SHP77 (cell line): Measurements from ENCODE around the gene RNF144A.

Experiments
- DNase-seq, 2 experiments: peaks; one replicate each; lab custom pipeline; 2025; lab: John Stamatoyannopoulos, UW

The RNF144A gene

DNA sequence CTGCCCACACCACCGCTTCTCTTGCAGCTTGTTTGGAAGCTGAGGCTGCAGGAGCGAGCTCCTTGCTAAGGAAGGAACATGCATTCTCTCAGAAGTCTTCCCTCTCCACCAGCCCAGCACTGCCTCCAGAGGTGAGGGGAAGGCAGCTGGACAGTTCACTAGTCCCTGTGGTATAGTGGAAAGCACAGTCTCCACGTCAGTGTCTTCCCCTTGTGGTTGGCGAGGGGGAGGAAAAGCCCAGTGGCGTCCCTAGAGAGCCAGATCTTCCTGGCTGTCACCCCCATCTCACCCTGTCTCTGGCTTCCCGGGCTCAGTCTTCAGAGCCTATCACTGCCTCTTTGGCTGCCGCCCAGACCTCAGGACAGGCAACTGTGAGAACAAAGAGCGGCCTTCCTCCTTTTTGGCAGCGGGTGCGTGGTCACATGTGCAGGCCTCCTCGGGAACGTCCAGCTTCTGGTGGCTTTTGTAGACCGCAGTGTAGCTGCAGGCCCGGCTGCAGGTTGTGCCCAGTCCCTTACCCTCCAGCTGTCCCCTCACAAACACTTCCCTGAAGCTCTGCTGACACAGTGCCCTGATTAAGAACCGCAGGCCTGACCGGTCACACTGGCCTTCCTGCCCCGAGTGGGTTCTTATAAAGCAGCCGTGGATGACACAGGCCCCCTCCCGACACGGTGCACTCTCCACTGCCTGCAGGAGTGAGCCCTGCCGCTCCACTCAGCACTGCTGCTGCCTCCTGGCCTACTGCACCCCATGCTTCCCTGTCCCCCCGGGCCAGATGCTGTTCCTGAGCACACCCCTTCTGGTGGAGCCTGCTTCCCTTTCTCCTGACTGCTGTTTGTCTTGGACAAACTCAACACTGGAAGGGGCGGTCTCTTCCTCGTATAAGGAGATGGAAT lies 90.9 kb downstream of the RNF144A start:
- peak; percentile 86 to 88 for DNase-seq

DNA sequence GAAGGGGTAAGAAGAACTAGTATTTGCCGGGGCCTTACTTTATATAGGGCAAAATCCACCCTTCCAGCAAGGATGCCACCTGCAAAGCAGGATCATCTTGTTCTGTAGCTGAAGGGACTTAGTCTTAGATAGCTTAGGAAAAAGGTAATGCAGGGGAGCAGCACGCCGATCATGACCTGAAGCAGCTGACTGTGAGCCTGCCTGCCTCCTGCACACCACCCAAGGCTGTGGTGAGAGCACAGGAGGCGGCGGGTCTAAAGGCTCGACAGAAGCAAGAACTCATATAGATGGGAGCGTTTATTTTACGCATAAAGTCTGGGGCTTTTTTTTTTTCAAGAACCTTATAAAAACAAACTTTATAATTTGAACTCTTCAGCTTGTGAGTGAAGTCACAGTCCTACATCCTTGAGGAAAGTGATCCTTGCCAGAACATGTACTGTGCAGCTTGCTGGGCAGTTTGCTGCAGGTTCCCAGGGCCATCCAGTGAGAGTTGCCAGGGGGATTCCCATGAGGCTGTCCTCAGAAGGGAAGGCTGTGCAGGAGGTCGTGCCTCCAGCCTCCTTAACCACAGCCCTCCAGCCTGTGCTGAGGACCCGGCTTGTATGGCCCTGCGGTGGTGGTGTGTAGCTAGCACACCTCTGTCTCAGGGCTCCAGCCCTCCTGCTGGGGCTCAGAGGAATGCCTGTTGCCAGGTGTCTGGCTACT lies 92.1 kb downstream of the RNF144A start:
- DNase-seq: no peak

DNA sequence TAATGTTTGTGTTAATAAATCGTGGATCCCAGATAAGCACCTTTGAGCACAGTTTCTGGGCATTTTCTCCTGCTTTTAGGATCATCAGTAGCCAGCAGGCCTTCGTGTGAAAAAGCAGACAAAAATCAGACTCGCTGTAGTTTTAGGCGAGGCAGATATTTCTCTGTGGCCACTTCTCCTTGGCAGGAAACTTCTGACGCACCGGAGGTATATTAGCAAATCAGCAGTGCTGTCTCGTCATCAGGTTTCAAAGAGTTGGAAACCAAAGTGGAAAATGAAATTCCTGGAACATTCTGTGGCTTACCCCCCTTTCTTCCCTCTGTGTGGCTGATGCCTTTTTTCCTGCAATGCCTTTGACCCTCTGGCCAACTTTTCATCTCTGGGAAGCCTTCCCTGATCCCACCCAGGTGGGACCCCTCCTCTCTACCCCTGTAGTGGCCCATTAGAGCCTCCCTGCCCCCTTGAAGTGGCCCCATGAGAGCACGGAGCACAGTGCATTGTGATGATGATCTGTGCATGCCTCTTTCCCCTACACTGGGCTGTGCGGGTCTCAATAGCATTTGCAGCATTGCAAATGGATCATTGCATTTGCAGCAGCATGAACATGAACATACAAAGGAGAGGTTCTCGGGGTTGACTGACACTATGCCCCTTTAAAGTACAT lies 93.3 kb downstream of the RNF144A start:
- DNase-seq: peak in 1 of 2 experiments; percentile 12

DNA sequence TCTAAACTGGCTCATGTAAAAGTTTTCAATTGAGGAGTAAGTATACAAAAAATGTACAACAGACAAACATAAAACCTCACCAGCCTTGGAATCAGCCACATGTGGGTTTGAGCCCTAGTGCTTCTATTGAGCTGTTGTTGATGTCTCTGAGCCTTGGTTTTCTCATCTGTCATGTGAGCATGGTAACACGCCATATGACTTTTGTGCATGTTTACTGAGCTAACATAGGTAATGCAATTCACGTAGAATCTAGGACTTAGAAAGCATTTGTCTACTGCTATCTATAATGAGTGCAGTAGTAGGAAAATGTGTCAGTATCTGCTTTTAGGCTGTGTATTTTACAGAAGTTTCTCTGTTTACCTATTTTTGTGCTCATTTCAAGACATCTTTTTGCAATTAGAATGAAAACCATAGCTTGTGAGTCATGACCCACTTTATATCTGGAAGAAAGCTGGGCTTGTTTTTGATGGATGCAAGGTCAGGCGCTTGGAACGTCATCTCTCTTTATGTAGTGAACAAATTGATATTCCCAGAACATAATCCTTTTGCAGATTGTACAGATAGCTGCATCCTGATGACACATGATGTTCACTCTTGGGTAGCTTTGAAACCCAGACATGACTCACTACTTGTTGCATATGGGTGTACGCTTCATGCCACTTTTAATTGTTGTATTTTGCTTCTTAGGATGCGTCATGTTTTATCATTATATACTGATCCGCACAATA lies 94.3 kb downstream of the RNF144A start:
- peak; percentile 85 to 87 for DNase-seq

DNA sequence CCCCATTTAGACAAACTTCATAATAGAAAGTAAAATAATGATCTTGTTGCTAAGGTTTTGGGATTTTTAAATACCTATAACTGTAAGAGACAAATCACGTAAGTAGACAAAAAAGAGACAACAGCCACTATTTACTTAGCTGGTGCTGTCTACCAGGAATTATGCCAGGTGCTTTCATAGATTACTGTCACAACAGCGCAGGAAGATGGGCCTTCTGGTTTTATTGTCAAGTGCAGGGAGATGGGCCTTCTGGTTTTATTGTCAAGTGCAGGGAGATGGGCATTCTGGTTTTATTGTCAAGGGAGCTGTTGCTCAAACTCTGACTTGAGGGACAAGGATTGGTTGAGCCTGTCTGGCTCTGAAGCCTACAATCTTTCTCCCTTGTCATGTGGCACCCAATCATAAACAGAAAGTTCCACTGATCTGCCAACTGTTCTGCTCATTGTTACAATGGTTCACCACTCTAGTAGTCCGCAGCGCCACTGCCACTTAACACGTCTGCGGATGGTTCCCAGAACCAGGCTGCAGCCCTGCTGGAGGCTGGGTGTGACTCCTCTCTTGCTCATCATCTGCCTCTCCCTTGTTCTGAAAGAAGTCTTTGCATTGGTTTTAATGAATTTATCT lies 95.0 kb downstream of the RNF144A start:
- DNase-seq: peak; percentile 98 to 100

DNA sequence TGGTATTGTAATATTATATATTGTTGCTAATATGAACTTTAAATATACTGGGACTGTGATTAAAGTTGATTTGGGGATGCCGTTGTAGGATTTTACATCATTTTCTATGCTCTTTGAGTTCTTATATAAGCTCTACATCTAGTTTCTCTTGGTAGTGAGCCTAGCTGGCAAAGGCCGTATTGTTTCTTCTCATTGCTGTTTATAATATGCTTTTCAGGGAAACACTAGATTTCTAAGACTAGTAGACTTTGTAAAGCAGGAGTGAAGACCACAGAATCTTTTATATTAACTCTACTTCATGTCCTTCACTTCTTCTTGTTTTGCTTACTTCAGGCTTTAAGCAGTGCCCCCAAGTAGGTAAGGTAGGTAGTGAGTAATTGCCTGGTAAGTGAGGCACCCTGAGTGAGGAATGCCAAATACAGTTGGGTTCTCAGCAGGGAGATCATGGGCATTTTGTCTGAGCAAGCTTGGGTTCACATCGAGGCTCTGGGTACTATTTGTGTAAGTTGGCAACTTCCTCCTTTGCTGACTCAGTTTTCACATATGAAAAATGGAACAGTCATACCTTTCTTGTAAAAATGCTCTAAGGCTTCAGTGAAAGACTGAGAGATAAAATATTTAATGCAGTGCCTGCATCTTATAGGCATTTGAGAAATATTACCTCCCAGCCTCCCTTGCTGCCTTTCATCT lies 96.4 kb downstream of the RNF144A start:
- DNase-seq: no peak

DNA sequence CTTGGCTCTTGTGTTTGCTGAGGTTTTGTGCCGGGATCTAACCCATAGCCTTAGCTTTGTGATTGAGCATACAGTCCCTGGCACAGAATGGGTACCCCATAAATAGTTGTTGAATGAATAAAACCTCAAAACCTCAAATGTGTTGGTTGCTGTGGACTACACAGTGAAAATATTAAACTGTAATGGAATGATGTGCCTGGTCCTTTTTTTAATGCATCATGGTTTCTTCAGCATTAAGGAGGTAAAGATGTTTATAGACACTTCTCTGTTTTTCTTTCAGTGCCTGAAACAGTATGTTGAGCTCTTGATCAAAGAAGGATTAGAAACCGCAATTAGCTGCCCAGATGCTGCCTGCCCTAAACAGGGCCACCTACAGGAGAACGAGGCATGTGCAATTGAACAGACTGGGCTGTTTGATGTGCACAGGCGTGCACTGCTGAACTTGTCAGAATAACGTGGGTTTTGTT lies 97.0 kb downstream of the RNF144A start:
- peak; percentile 52 to 84 for DNase-seq

DNA sequence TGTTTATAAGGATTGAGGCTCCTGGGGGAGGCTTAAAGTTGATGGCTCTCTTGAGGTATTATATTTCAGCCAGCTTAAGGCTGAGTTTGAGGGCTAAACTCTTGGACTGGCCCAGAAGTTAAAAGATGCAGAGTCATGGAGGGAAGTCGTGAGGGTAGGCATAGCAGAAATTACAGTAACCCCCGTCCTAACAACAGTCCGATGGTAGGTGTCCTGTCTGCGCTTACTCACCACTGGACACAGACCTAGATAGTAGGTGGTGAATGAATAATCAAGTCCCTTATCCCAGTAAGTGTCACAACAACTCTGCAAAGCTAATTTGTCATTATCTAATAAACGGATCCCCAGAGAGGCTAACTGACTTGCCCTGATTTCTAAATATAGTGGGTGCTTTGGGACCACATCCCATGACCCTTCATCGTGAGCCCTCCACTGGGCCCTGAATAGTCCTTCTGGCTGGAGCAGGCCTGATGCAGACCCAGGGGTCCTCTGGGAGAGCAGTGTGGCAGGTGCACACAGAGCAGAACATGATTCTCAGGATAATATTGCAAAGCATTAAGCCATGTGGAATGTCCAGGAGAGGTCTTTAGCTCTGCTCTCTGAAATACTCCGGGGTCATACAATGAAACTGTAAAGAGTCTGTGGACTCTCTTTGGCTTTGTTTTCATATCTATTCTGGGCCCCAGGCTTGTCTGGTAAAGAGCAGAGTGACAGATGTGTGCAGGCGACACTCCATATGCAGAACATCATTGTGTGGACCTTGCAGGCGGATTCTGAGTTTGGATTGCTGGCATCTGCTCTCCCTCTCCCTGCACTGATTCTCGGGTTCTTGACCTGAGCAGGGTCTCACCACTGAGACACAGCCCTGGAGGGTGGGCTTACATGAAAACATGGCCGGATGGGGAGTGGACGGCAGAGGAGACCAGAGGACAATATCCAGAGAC lies 98.1 kb downstream of the RNF144A start:
- peak; percentile 25 to 55 for DNase-seq

DNA sequence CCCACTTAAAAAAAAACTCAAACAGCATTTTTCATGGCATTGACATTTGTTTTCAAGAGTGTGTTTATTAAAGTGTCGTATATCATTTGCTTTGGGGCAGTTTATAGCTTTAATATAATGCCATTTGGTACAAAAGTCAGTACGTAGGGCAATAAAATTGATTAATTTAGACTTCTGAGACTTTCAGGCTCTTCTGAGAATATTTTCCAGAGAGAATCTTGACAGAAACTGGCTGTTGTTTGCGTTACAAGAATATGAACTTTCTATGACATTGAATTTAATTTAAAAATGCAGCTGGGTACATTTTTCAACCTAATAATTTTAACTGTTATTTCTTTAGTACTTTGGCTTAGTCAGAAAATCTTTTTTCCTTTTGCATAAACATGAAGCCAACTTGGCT lies 98.9 kb downstream of the RNF144A start:
- DNase-seq: no peak

DNA sequence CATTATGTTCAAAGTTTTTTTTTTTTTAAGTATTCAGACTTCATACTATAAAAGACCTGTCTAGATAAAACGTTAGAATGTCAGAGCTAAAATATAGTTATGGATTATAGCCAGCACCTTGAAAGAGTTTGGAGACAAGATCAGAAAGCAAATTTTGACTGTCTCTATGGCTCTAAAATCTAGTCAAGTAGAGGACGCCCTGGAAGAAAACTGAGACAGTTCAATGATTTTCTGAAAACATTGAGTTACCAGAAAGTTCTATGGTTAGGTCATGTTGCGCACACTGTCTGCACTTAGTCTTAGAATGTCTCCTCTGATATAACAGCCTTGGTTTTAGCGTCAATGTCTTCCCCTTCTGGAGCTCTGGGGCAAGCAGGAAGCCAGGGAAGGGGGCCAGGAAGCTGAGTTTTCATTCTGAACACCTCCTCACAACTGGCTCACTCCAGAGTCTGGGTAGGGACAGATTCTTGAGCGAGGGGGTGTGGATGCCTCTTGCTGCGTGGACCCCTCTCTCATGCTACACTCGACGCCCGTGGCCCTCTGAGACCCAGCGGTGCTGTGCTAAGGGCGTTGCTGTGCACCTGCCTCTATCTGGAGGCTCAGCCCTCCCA lies 99.5 kb downstream of the RNF144A start:
- DNase-seq: no peak

DNA sequence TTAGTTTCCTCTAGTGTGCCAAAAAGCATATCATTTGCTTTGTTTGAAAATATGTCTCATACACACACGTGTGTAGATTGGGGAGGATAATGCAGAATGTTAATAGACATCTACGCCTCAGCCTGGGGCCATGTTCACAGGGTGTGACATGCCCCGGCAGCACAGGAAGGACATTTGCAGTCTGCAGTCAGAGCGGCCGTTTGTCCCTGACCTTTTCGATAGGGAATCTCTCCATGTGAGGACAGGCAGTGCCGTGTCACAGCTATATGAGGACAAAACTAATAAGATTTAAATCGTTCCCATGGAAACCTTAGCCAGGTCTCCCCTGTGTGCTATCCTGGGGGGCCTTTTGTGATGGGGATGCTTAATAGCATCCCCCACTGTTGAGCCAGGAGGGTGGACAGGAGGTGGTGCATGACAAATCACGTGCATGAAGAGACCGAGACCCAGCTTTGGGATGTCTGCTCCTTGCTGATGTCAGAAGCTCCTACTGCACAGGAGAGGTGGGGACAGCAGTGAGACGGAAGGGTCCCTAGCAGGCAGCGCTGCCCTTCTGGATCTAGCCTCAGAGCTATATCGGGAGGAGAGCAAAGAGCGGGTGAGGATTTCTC lies 100.6 kb downstream of the RNF144A start:
- no peak for DNase-seq

DNA sequence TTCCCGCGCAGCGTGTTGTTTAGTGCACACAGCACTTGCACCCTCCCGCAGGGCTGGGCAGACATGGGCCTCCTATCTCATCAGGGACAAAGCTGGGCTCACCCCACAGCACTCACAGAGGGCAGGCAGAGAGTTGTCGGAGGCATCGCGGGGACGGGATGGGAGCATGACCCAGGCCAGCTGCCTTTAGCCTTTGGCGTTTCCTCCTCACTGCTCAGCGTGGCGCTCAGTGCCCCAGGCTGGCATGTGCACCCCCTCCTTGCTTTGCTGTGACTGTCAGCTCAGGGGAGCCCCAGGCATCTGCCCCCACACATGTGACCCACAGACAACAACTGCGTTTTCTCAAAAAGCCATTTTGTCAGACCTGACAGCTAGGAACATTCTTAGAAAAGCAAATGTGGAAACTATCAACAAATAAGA lies 101.1 kb downstream of the RNF144A start:
- DNase-seq: no peak

DNA sequence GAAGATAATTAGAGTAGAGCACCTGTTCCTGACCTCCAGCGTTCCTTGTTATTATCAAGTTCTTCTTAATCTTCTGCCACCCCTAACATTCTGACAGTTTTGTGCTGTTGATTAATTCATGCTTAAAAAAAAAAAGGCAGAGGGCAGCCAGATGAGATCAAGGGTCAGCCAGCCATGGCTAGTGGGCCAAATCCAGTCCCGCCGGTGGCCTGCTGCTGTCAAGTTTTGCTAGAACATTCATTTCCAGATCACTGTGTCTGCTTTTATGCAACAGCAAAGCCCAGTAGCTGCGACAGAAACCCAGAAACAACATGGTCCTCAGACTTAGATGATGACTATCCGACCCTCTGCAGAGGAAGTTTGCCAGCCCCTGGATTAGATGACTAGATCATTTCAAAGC lies 101.6 kb downstream of the RNF144A start:
- no peak for DNase-seq

DNA sequence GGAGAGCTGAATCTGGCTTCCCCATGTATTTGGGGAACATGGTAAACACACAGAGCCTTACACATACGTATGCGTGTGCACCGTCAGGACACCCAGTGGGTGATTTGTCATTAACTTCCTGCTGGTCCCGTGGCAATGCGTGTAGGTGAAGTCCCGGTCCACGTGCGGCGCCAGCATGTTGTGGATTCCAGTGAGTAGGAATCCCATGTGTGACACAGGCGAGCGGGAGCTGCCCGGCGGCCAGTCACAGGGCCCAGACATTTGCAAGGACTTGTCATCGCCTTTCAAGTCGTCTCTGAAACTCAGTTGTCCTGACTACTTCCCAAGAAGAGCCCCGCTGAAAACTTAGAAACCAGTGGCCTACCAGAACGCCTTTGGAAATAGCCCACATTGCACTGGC lies 102.0 kb downstream of the RNF144A start:
- DNase-seq: no peak

DNA sequence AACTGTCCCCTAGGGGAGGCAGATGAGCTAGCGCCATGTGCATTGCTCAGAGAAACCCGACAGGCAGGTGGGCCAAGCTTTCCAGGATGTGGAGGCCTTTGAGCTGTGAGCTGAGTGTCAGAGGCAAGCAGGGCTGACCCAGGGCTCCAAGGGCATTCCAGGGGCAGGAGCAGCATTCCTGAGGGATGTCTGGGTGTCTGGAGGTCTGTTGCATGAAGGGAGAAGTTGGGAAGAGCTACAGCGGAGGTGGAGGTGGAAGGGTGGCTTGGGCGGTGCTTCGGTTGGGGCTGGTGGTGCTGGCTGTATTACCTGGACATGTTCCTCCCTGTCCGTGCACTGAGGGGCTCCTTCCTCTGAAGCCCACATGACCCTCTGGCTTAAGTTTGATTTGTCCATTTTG lies 102.8 kb downstream of the RNF144A start:
- DNase-seq: no peak

DNA sequence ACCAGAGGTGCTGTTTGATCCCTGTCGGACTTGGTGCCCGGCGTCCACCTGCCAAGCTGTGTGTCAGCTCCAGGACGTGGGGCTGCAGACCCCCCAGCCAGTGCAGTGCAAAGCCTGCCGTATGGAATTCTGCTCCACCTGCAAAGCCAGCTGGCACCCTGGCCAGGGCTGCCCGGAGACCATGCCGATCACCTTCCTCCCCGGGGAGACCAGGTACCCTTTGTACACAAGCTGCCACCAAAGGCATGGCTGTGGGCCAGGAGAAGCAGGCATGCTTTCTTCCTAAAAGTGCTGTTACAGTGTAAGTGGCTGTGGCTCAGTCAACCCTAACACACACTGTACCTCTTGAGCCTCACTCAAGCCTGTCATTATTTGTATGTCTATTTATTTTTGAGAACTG lies 103.3 kb downstream of the RNF144A start:
- DNase-seq: no peak

DNA sequence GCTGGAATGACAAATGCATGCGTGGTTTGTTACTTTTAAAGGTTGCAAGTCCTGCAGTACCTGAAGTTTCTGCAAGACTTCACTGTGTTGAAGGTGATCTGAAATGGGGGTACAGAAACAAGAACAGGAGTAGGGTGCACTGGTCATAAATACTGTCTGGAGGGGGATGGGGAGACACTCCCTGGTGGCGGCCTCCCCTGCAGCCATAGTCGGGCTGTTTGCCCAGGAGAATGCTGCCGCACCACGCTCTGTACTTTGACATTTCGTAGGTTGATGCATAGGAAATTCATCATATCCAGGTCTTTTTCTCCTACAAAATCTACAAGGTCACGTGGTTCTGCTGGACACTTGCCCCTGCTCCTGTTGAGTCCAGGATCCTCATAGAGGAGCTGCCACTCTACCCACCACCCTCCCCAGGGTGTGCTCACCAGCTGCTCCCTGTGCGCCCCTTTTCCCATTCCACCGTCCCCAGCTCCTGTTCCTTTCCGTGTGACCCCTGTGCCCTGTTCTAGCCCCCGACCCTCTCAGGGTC lies 103.8 kb downstream of the RNF144A start:
- DNase-seq: no peak
